Effector memory CD4-positive, alpha-beta T cell (primary cell): ENCODE measurements around the gene ANXA11.
"Not testable (repeated sequence)": the region's sequence is repeated elsewhere in the genome, so short reads cannot be mapped to it uniquely, and the experiment has no call there.

Source experiments
- DNase-seq, 3 donors: peaks; one replicate each; pipeline ENCODE4 v3.0.0-alpha.2; 2020
- H3K27ac ChIP-seq: 2 replicates; pipeline ENCODE4 v1.7.0; 2013; ENCODE audit warnings: mild to moderate bottlenecking, low read length, moderate library complexity; ENCODE audit not compliant: insufficient read depth, poor library complexity, severe bottlenecking
- H3K27me3 ChIP-seq: replicated peaks from 2 replicates; pipeline ENCODE4 v1.7.0; 2013; ENCODE audit warnings: mild to moderate bottlenecking, low read length; ENCODE audit not compliant: insufficient read depth, control insufficient read depth, poor library complexity, severe bottlenecking
- H3K36me3 ChIP-seq: 2 replicates; pipeline ENCODE4 v1.7.0; 2013; ENCODE audit warnings: mild to moderate bottlenecking, low read length, moderate library complexity; ENCODE audit not compliant: control insufficient read depth, insufficient read depth
- H3K4me1 ChIP-seq: 2 replicates; pipeline ENCODE4 v1.7.0; 2013; ENCODE audit warnings: low read length, mild to moderate bottlenecking; ENCODE audit not compliant: control insufficient read depth, insufficient read depth, poor library complexity, severe bottlenecking
- H3K4me3 ChIP-seq: 2 replicates; pipeline ENCODE4 v1.7.0; 2013; ENCODE audit warnings: low read length, low read depth, mild to moderate bottlenecking; ENCODE audit not compliant: insufficient read depth, poor library complexity, severe bottlenecking
- H3K9me3 ChIP-seq: 2 replicates; pipeline ENCODE4 v1.7.0; 2013; ENCODE audit warnings: mild to moderate bottlenecking, low read length, moderate library complexity; ENCODE audit not compliant: control insufficient read depth
- total RNA-seq, 3 donors: gene quantifications; one replicate each; lab custom pipeline; 2026; lab: John Stamatoyannopoulos, UW

ANXA11 gene
- 200 to 251 (median 210) reads per million in 3 donors for total RNA-seq

DNA sequence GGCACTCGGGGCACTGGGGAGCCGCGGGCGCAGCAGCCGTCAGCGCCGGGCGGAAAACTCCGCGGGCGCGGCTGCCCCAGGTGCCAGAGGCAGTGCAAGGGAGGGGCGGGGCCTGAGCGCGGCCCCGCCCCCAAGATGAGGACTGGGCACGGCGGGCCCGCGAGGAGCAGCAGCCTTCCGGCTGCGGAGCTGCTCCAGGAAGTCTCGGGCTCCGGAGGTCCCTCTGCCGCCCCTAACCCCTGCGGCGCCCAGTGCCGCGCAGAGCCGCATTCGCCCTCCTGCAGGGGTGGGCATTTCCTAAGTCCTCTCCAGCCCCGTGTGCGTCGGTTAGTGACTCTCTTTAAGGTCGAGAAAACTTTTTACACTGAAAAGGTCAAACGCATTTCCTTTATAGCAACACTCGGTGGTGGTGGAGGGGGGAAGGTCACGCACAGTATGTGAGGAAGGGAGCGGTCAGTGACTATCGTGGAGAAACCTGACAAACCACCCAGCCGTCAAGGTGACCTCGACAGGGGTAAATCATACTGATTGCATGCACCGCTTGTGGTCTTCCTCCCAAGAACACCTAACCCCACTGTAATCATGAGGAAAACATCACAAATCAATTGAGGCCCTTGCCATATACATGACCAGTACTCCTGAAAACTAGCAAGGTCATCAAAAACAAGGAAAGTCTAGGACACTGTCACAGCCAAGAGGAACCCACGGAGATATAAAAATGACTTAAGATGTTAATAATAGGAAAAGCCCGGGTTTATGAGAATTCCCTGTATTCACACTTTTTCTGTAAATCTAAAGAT lies at the start of gene ANXA11:
Gene ANXA11, minus strand, starts transcription at position 61 of the 800 bp plus-strand sequence. CDS start 32,676 bp downstream, outside the sequence.
- Histone ChIP-seq H3K9me3 (no peaks in the 10 kb centered on the region), H3K4me3 (peak within 1 kb of the TSS; percentile 82), H3K27ac (peak within 1 kb of the TSS; percentile 90), H3K27me3 (no peaks in the 10 kb centered on the region), H3K4me1 (peaks cover 40% of the 10 kb centered on the region), H3K36me3 (no peaks in the 10 kb centered on the region)
- DNase-seq, result peak; percentile 78 to 80 (median 80)

DNA sequence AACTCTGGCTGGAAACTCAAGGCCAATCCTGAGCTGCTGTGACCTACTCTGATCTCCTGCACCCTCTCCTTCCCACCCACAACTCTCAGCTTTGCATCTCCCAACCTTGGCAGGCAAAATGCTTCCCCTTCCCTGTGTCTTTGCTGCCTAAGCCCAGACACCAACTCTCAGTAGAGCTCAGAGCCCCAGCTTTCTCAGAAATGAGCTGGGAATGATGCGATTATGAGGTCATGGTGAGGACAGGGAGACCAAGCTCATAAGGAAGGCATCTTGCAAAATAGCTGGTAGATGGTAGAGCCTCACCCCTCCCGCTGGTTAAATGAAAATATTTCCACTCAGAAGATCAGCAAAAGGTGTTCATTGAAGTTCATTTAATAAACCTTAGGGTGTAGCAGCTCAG lies 49.4 kb upstream of the ANXA11 start:
- not testable (repeated sequence) for H3K27me3 ChIP-seq, H3K4me3 ChIP-seq, DNase-seq, H3K36me3 ChIP-seq, H3K4me1 ChIP-seq, H3K27ac ChIP-seq, H3K9me3 ChIP-seq

DNA sequence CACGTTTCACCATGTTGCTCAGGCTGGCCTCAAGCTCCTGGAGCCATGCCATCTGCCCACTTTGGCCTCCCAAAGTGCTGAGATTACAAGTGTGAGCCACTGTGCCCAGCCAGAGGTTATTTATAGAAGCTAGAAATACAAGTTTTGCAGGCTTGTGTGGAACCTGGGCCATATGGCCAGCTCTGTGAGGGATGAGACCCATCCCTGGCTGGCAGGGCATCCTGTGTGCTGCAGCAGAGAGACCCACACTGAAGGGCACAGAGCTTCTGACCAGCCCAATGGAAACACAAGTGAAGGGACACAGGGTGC lies 48.6 kb upstream of the ANXA11 start:
- not testable (repeated sequence) for H3K27ac ChIP-seq, H3K36me3 ChIP-seq, H3K4me1 ChIP-seq, H3K27me3 ChIP-seq, DNase-seq, H3K9me3 ChIP-seq, H3K4me3 ChIP-seq

DNA sequence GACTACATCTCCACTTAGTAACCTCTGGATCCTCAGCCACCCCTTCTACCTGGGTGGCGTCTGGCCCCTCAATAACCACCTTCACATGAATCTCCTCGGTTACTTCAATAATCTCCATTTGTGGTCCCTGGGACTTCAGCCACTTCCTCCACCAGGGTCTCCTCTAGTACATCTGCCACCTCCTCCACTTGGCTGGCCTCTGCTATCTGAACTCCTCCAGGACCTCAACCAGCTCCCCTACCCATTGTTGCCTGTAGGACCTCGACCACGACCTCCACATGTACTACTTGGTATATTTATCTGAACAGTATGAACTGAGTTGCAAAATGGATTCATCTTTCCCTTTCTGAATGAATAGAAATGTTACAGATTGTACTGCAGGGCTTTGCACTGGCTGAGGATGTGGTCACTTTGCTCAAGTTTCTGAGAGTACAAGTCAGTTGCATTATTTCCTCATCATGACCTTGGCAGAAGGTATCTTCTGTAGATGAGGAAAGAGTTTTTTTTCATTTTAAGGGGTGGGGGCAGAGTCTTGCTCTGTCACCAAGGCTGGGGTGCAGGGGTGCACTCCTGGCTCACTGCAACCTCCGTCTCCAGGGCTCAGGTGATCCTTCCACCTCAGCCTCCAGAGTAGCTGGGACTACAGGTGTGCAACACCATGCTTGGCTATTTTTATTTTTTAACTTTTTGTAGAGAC lies 48.1 kb upstream of the ANXA11 start:
- no peaks in the 10 kb centered on the region for H3K9me3 ChIP-seq
- H3K4me3 ChIP-seq, result no peak overlapping the region
- no peaks in the 10 kb centered on the region for H3K27me3 ChIP-seq
- no peak overlapping the region for H3K27ac ChIP-seq
- no peak for DNase-seq
- no peaks in the 10 kb centered on the region for H3K36me3 ChIP-seq
- no peaks in the 10 kb centered on the region for H3K4me1 ChIP-seq

DNA sequence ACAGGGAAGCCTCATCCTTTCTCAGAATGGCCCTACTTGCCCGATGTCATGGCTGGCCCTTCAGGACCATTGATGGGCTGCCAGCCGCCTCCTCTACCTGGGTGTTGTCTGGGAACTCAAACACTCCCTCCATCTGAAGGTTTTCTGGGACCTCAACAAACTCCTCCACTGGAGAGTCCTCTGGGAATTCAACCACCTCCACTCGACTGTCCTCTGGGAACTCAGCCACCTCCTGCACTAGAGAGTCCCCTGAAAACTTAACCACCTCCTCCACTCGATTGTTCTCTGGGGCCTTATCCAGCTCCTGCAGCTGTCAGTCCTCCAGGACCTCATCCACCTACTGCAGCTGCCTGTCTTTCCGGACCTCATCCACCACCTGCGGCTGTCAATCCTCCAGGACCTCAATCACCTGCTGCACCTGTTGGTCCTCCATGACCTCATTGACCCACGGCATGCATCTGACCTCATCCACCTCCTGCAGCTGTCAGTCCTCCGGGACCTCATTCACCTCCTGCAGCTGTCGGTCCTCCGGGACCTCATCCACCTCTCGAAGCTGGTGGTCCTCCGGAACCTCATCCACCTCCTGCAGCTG lies 47.1 kb upstream of the ANXA11 start:
- no peak for DNase-seq
- no peaks in the 10 kb centered on the region for H3K9me3 ChIP-seq
- H3K36me3 ChIP-seq, result no peaks in the 10 kb centered on the region
- no peaks in the 10 kb centered on the region for H3K4me1 ChIP-seq
- no peaks in the 10 kb centered on the region for H3K27me3 ChIP-seq
- no peak overlapping the region for H3K27ac ChIP-seq
- no peak overlapping the region for H3K4me3 ChIP-seq

DNA sequence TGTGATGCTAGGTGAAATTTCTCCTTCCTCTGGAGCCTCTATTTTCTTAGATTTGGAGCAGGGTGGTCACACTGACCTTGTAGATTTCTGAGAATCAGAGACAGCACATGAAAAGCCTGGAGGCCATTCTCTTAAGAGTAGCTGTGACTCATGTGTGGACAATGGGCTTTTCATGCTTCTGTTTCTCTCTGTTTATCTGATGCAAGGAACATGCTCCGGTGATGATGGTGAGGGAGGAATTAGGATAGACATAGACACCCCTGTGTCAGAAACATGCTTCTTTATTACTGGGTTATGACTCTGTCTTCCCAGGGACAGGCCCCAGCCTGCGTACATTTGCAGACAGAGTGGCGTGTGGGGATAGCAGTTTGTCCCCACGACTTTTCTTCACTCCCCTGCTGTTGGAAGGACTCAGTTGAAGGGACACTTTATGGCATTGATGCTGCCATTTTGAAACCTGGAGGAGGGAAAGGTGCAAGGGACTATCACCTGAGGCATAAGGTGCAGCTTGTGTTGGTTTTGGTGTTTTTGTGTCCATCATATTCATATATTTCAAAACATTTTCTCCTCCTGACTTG lies 46.5 kb upstream of the ANXA11 start:
- not testable (repeated sequence) for H3K4me3 ChIP-seq, H3K4me1 ChIP-seq, DNase-seq, H3K27ac ChIP-seq, H3K27me3 ChIP-seq, H3K9me3 ChIP-seq, H3K36me3 ChIP-seq

DNA sequence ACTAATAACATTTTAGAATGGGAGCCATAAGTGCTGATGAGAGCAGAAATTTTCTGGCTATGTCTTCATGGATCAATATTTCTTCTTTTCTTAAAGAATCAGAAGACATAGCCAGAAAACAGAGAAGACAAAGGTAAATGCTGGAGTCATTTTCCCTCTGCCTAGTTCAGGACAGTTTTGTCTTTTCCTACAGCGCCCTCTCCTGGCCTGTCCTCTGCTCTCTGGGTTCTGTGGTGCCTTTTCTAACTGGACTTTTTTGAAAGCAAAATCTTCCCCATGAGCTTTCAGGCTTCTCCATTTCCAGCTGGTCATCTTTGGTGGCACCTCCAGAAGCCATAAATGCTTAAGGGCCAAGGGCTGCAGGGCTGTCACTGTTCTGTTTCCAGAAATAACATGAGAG lies 45.1 kb upstream of the ANXA11 start:
- DNase-seq, H3K36me3 ChIP-seq, H3K9me3 ChIP-seq: not testable (repeated sequence)

DNA sequence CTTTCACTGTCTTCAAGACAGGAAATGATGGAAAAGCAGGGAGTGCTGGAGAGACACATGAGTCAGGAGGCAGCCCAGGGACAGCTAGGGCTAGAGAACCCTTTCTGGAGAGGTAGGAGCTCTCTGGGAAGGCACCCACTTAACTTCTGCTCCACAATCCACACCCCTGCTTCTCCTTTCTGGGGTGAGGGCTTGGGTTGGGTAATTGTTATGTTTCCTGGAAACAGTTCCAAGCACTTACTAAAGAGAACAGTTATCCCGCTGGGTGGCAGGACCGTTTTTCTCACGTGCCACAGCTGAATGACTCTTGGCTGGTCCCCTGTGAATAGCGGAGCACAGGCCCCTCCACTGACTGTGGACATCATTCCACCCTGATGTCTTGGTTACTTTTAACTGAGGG lies 44.6 kb upstream of the ANXA11 start:
- not testable (repeated sequence) for H3K4me3 ChIP-seq, H3K27me3 ChIP-seq, H3K4me1 ChIP-seq, H3K27ac ChIP-seq, H3K9me3 ChIP-seq, DNase-seq, H3K36me3 ChIP-seq

More for the DNA sequence above, 45.1 kb upstream of the ANXA11 start:
- not testable (repeated sequence) for H3K27me3 ChIP-seq, H3K4me1 ChIP-seq, H3K27ac ChIP-seq, H3K4me3 ChIP-seq

DNA sequence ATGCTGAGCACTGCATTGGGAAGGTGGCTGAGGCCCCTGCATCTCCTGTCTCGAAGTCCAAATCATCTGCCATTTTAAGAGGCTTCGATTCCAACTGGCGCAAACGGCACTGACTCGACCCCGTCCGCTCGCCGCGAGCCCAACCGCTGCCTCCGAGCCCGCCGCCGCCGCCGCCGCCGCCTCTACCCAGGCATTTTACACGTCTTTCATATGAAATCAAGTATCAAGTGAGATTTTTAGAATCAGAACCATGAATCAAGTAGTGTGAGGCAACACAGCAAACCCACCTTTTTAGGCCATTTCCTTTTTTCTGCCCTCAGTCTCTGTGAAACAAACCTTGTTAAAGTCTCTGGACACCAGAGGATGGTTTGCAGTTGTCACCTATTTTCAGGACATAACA lies 42.3 kb upstream of the ANXA11 start:
- DNase-seq, H3K4me3 ChIP-seq, H3K9me3 ChIP-seq, H3K27me3 ChIP-seq, H3K27ac ChIP-seq, H3K4me1 ChIP-seq, H3K36me3 ChIP-seq: not testable (repeated sequence)

DNA sequence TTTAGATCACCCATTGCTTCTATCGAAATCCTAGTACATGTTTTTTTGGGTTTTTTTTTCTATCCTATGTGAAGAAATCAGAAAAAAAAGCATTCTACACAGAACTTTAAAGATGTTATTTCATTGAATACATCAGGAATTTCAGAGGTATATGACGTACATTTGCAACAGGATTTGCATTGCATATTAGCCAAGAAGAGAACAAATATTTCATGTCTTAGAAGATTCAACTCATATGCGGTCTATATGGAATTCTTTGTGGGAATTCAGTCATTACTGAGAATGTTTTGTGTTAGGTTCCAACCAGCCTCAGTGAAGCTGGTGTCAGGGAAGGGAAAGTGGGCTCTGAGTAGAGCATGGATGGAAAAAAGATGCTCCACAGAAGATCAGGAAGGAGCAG lies 39.0 kb upstream of the ANXA11 start:
- H3K27me3 ChIP-seq, H3K9me3 ChIP-seq, H3K4me1 ChIP-seq, H3K4me3 ChIP-seq, DNase-seq, H3K36me3 ChIP-seq, H3K27ac ChIP-seq: not testable (repeated sequence)
